GM21526 (cell line): ENCODE results near the gene PPIL1.
"Not testable (repeated sequence)": the region's sequence is repeated elsewhere in the genome, so short reads cannot be mapped to it uniquely, and the experiment has no call there.

Experiments used
- ATAC-seq: cut with Tn5 transposase; IDR thresholded peaks from one replicate; pipeline ENCODE4 v1.9.1; 2021; ENCODE audit warnings: moderate library complexity; ENCODE audit not compliant: unreplicated experiment, low FRiP score

Gene PPIL1

GRCh38 chr6:36818756-36819155 is 55.8 kb downstream of the PPIL1 start:
- no peak for ATAC-seq

- no peak for ATAC-seq
These were observed 56.8 kb downstream of the PPIL1 start for GRCh38 chr6:36817847-36818246.

GRCh38 chr6:36817176-36817817 is 57.3 kb downstream of the PPIL1 start:
- ATAC-seq = no peak

GRCh38 chr6:36815962-36816735 is 58.5 kb downstream of the PPIL1 start:
- no peak for ATAC-seq

GRCh38 chr6:36814249-36814648 is 60.4 kb downstream of the PPIL1 start:
- ATAC-seq = no peak

- no peak for ATAC-seq
These were observed 61.1 kb downstream of the PPIL1 start for GRCh38 chr6:36813526-36813925.

GRCh38 chr6:36813047-36813446 is 61.6 kb downstream of the PPIL1 start:
- ATAC-seq = not testable (repeated sequence)

GRCh38 chr6:36809941-36810803 is 64.4 kb downstream of the PPIL1 start:
- no peak for ATAC-seq

- no peak for ATAC-seq
These were observed 65.4 kb downstream of the PPIL1 start for GRCh38 chr6:36809156-36809555.

- ATAC-seq = no peak
These were observed 66.0 kb downstream of the PPIL1 start for GRCh38 chr6:36808634-36809033.

- no peak for ATAC-seq
These were observed 66.9 kb downstream of the PPIL1 start for GRCh38 chr6:36807750-36808149.

- ATAC-seq = no peak
These were observed 67.5 kb downstream of the PPIL1 start for GRCh38 chr6:36807143-36807542.

GRCh38 chr6:36805917-36806316 is 68.7 kb downstream of the PPIL1 start:
- ATAC-seq = no peak

GRCh38 chr6:36805096-36805797 is 69.4 kb downstream of the PPIL1 start:
- ATAC-seq = no peak
